ENCODE measurements around the gene RENBP.
A peak's percentile ranks its signal among the peaks of the same experiment; 100 is the strongest.

RENBP gene

DNA sequence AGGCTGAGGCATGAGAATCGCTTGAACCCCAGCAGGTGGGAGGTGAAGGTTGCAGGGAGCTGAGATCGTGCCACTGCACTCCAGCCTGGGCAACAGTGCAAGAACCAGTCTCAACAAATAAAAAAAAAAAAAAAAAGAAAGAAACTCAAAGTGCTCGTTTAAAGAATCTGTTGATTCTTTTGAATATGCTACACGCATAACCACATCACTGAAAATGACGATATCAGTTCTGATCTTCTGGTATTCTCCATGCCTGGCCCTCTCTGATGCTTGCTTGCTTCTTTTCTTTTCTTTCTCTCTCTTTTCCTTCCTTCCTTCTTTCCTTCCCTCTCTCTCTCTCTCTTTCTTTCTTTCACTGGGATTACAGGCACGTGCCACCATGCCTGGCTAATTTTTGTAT lies 32.6 kb downstream of the RENBP start:
- DNase-seq = no peak

DNA sequence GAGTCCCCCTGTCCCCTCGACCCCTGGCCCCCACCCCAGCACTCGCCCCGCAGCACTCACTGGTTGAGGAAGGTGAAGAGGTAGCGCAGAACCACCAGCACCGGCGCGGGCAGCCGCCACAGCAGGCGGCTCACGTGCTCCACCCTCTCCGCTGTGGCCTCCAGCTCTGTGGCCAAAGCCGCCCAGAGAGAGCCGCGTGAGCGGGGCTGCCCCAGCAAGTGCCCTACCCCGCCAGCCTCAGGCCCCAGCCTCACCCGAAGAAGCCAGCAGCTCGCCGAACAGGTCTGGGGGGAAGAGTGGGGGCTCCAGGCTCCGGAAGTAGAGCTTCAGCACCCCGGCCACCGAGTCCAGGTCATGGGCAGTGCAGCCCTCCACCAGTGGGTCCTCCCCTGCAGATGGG lies 34.0 kb downstream of the RENBP start:
- DNase-seq = no peak

DNA sequence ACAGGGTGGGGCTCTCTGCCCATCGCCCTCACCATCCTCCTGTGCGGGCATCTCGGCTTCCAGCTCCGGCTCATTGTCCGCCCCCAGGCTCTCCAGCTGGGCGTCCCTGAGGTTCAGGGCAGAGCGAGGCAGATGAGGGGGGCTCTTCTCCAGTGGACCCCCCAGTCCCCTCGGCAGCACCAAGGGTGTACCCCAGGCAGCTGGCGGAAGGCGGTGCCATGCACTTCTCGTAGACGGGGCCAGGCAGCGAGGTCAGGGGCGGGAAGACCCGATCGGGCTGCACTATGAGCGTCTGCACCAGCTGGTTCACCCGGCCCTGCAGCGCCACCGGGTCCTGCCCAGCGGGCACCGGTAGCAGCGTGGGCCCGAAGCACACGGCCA lies 34.5 kb downstream of the RENBP start:
- DNase-seq = no peak

DNA sequence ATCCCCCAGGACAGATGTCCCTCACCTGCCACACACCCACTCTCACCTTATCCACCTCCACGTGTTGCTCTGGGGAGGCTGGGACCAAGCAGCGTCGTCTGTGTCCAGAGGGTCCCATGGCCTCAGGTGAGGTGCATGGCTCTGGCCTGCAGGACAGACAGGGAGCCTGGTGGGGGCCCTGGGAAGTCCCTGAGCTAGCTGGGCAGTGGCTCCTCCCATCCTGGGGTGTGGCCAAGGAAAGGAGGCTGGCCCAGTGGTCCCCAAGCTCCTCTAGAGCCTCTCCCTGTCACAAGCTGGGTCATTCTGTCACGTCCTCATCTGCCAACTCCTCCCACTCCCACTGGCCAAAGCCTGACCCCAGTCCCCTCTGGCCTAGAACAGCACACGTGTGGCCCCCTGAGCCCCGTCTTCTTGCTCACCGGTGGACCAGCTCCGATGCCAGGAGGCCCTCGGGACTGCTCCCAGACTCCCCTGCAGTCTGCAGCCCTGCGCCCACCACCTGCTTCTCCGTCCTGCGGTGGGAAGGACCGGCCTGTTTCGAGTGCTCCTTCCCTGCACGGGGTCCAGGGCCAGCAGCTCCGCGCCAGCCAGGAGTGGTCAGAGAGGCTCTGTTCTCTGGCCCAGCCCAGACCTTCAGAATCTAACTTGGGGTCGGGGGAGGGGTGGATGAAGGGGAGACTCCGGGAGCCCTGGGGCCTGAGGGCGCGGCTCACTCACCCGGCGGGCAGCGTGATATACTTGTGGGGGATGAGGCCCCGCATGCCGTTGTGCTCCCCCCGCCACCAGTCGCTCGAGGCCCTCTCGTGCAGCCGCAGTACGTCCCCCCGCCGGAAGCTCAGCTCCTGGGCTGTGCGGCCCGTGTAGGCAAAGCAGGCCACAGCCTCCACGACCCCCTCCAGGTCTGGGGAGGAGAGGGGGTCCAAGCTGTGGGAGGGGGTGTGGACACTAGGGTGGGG lies 35.1 kb downstream of the RENBP start:
- DNase-seq = no peak

DNA sequence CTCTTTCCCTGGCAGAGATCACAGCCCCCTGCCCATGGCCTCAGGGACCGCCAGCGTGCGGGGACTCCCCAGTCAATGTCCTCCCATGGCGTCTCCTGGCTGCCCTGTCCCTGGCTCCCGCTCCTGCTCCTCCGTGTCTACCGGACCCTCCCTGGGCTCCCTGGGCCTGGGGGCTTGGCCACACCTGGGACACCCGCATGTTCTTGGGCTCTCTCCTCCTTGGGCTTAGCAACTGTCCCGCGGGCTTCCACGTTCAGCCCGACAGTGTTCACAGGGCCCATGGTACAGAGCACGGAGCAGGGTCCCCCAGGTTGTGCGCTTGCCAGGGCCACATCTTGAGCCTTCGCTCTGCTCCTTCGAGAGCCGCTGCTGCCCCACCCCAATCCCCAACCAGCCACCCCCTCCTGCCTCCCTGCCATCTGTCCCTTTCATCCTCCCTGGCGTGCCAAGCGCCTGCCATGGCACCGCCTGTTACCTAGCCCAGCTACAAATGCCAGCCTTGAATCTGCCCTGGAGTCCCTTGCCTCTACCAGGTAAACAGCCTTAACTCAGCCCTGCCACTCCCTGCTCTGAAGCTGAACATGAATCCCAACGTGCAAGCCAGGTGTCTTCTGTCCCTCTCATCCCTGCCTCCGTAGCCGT lies 36.1 kb downstream of the RENBP start:
- no peak for DNase-seq

DNA sequence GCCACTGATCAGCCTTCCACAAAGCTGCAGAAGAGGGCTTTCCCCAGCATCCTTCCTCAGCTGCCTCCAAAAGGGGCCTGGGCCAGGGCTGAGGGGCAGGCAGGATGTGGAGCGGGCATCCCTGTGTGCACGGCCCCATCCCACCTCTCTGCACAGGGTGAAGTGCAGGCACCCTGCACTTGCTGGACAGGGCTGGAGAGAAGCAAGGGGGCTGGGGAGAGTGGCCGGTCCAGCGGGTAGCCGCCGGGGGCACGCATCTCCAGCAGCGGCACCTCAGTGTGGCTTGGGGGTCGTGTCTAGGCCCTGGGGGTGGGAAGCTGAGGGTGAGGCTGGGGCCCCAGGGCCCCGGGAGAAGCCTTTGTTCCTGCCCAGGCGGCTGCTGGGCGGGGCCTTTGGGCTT lies 37.0 kb downstream of the RENBP start:
- DNase-seq = no peak

DNA sequence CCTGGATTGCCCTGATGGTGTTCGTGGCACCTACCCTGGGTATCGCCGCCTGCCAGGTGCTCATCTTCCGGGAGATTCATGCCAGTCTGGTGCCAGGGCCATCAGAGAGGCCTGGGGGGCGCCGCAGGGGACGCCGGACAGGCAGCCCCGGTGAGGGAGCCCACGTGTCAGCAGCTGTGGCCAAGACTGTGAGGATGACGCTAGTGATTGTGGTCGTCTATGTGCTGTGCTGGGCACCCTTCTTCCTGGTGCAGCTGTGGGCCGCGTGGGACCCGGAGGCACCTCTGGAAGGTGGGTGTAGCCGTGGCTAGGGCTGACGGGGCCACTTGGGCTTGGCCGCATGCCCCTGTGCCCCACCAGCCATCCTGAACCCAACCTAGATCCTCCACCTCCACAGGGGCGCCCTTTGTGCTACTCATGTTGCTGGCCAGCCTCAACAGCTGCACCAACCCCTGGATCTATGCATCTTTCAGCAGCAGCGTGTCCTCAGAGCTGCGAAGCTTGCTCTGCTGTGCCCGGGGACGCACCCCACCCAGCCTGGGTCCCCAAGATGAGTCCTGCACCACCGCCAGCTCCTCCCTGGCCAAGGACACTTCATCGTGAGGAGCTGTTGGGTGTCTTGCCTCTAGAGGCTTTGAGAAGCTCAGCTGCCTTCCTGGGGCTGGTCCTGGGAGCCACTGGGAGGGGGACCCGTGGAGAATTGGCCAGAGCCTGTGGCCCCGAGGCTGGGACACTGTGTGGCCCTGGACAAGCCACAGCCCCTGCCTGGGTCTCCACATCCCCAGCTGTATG lies 38.1 kb downstream of the RENBP start:
- peak; percentile 48 for DNase-seq

DNA sequence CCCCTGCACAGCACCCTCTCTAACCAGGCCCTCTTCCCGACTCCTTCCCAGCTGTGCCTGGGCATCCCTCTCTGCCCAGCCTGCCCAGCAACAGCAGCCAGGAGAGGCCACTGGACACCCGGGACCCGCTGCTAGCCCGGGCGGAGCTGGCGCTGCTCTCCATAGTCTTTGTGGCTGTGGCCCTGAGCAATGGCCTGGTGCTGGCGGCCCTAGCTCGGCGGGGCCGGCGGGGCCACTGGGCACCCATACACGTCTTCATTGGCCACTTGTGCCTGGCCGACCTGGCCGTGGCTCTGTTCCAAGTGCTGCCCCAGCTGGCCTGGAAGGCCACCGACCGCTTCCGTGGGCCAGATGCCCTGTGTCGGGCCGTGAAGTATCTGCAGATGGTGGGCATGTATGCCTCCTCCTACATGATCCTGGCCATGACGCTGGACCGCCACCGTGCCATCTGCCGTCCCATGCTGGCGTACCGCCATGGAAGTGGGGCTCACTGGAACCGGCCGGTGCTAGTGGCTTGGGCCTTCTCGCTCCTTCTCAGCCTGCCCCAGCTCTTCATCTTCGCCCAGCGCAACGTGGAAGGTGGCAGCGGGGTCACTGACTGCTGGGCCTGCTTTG lies 38.9 kb downstream of the RENBP start:
- DNase-seq = no peak

DNA sequence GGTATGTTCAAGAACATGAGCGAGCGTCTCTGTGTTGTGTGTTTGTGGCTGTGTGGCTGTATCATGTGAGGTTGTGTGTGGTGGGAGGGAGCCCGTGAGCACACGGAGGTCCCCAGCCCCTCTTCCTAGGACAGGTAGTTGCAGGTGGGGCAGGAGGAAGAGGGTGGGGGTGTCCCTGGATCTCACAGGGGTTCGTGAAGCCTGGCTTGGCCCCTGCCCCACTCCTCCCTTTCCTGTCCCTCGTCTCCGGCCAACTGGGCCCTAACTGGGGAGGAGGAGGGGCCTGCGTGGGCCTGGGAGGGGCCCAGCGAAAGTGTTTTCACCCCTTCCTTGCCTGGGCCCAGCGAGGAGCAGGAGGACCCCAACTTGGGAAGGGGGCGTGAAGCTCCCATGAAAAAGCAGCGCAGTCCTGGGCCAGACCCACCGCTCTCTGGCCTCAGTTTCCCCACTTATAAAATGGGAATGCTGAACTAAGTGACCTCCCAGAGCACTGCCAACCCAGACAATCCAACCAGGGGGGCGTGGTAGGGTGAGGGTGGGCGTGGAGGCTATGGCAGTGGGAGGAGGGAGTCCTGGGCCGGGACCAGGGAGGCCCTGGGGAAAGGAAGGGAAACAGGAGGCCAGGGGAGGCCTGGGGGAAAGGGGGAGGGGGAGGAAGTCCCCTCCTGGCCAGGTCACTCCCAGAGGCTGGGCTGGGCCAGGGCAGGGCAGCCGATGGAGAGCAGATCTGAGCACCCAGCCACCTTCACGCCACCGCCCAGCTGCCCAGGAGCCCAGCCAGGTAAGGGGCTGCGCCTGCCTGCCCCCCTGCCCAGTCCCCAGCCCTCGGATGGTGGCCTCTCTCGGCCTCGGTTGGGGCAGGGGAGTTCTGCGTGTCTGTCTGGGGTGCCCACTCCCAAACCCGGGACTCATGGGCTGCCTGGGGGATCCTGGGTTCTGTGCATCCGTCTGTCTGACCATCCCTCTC lies 40.2 kb downstream of the RENBP start, which contains the start of gene AVPR2:
Gene AVPR2, plus strand, starts transcription at position 683 of the 967 bp plus-strand sequence. CDS start 473 bp downstream, outside the sequence.
- DNase-seq = no peak

DNA sequence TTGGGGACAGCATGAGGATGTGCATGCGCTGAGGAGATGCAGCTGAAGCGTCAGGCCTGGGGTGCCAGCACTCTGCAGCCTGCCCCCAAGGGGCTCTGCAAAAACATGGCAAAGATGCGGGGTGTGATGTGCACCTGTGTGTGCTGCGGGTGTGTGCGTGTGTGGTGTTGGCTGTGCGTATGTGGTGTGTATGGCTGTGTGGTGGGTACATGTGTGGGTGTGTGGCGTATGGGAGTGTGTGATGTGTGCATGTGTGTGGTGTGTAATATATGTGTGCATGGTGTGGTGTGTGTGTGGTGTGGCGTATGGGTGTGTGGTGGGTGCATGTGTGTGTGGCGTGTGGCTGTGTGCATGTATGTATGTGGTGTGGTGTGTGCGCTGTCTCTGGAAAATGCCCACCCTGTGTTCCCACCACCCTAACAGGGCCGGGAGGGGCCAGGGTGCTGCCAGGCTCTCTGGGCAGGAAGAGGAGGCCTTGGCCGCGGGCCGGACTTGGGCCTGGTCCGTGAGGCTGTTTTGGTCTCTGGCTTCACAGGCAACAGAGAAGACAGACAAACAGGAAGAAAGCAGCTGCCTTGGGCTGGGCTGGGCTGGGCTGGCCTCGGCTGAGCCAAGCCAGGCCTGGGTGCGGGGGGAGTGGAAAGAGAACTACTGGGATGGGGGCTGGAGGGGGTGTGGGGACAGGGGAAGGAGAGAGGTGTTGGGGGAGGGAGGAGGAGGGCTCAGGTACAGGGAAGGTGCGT lies 41.0 kb downstream of the RENBP start:
- no peak for DNase-seq

DNA sequence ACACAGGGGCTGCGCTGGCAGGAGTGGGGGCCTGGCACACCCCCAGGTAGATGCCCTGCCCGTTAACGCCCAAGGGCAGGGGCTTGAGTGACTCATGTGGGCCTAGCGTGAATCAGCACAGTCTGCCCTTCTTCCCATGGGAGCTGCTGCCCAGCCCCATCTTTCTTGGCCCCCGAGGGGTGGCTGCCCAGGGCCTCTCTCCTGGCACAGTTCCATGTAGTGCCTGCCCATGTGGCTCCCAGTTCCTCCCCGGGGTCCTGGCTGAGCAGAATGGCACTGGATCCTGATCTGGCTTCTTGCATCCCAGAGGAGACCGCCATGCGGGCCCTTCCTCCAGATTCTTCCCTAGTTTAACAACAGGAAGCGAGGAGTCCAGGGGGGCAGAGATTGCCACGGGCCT lies 42.1 kb downstream of the RENBP start:
- DNase-seq = no peak

DNA sequence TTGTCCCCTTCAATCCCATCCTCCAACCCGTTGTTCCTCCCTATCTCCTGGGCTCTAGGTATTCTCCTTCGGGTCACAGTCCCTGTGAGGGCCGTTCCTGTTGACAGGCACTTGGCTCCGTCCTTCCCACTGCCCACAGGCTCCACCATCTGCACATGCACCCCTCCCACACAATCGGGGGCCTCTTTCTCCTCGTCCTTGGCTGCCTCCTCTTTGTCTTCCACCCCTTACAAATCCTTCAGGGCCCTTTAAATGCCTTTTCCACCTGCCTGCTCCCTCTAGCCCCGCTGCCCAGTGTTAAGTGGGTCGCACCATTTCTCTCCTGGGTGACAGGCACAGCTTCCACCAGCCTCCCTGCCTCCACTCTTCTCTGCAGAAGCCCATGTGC lies 42.7 kb downstream of the RENBP start:
- no peak for DNase-seq

DNA sequence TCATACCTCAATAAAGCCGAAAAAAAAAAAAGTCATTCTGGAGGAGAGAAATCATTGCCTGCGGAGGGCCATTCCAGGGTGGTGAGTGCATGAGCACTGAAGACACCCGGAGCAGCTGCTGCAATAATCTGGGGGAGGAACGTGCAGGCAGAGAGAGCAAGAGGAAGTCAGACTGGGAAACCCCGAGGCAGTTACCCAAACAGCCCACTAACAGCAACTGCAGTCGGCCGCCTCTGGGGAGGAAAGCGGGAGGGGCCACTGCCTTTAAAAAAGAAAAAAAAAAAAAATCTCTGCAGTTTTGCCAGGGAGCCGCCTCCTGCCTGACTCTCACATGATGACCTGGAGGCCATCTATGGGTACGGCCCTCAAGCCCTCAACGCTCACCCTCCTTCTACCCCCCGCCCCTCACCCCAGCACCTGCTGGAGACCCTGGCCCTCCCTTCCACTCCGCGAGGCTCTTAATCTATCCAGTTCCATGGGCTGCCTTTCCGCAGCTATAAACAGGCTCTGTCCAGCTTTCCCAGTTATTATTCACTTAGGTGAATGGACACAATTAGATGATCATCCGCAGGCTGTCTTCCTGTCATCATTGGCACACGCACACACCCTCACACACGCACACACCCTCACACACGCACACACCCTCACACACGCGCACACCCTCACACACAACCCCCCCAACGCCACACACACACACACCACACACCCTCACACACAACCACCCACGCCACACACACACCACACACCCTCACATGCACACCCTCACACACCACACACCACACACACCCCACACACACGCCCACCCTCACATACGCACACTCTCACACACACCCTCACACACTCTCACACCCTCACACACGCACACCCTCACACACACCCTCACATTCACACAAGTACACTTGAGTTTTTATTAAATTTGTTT lies 43.4 kb downstream of the RENBP start:
- no peak for DNase-seq

DNA sequence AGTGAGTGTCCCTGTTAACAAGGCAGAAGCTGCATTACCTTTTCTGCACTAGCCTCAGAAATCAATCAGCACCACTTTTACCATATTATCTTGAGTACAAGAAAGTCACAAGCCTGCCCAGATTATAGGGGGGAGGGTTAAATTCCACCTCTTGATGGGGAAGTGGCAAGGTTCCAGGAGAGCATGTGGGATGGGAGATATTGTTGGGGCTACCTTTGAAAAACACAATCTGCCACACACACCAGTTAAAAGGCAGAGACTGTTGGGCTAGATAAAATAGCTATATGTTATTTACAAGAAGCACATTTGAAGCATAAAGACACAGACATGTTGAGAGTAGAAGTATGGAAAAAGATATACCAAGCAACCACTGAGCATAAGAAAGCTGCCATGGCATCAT lies 46.5 kb downstream of the RENBP start:
- no peak for DNase-seq

DNA sequence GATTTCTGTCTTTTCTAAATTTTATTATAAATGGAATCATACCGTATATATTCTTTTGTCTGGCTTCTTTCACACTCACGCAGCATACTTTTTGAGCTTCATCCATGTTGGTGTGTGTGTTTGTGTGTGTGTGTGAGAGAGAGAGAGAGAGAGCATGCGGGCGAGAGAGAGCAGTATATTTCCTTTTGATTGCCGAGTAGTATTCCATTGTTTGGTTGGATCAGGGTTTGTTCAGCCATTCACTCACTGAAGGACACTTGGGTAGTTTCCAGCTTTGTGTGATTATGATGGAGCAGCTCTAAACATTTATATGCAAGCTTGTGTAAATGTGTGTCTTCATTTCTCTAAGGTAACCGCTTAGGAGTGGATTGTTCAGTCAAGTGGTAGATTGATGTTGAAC lies 55.3 kb downstream of the RENBP start:
- no peak for DNase-seq

DNA sequence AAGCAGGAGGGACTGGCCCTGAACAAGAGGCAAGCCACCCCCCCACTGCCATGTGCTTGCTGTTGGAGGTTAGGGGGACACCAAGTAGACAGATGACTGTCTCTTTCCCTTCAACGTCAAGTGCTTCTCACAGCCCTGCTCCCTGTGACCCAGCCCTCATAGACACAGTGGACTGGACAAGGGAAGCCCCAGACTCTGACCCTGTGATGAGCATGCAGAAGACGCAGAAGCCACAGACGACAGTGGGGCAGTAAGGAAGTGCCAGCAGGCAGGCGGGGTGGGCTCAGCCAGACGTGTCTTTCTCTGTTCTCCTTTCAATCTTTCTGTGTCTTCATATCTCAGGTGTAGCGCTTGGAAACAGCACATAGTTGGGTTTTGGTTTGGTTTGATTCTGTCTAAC lies 56.1 kb downstream of the RENBP start:
- DNase-seq = no peak

DNA sequence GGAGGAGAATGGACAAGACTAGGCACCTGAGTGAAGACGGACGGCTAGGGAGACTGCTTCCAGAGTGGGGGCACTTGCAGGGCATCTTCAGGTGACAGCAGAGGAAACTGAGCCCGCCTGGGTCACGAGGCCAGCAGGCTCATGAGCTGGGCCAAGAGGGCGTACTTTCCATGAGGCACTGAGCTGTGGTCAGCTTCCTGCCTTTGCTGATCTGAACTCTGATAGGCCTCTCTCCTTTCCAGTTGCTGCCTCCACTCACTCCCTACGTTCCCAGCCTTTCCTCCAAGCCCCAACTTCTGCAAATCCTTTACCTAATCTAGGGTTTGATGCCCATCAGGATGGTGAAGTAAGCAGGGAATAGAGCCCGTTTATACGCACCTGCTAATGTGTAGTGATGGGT lies 57.1 kb downstream of the RENBP start:
- no peak for DNase-seq

DNA sequence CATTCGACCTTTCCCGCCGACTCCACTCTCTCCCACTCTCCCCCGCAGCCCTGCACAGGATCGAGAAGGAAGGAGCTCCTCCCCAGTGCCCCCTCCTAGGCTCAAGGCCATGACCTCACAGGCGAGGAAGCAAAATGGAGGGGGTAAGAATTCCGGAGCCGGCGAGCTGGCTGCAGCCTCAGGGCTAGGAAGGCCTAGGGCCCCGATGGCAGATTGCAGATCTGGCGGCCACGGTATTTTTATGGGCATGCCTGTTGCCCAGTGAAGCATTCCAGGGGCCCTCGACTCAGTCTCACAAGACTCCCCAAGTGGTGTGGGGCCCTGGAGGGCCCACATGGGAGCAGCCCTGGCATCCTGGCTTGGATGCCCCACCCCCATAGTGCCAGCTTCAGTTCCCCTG lies 57.5 kb downstream of the RENBP start:
- DNase-seq = no peak

DNA sequence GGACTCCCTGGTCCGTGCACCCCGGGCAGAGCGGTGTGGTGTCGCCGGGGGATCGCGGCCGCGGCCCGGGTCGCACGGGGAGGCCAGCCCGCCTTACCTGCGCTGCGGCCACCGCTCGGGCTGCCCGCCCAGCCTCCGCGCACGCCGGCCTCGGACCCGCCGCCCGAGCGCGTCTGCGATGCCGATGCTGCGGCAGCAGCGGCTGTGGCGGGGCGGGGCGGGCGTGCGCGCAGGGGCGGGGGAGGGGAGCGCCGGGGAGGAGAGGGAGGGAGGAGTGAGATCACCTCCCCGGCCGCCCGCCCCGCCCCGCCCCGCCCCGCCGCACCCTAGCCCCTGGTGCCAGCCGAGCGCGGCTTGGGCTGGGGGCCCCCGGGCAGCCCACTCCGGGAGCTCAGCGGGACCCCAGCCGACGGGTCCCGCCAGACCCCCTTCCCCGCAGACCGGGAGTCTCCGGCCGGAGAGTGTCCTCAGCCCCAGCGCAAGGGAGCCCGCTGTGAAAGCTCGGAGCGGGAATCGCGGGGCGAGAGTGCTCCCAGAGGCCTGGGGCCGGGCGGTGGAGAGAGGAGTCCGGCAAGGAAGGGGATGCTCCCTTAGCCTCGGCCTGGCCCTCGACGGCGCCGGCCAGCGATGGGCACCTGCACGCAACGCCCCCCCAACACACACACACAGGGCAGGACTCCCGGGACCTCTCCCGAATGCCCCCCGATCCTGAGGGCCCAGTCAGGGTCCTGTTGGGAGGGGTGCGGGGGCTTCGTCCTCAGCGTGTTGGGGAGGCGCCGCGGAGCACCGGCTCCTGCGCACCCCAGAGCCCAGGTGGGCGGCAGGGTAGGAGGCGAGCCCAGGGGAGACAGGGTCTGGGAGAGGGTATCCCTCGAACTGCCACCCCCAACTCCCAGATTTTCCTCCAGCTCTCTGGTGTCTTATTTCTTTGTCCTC lies 58.2 kb downstream of the RENBP start, which contains the start of gene L1CAM:
Gene L1CAM, minus strand, starts transcription at position 206 of the 936 bp plus-strand sequence. CDS start 10,337 bp downstream, outside the sequence.
- no peak for DNase-seq
